H1 (cell line): ENCODE data around the gene BAX. TPM values are rescaled to one million over a fixed set of nuclear protein-coding genes. Genes with fewer than 3 reads are reported as not detected.

Experiments
- CTCF ChIA-PET: fragments of 300-600 bp; sonication (Branson Sonifier 250); formaldehyde crosslinking; loops from one replicate; lab custom pipeline; 2021; ENCODE audit not compliant: partially characterized antibody; lab: Charles Lee
- POLR2A ChIA-PET: fragments of 300-600 bp; sonication (Branson Sonifier 250); formaldehyde crosslinking; loops from one replicate; lab custom pipeline; 2021; ENCODE audit warnings: inconsistent platforms; ENCODE audit not compliant: partially characterized antibody; lab: Charles Lee
- DNase-seq, 2 experiments: peaks; one replicate each; pipeline versions ENCODE4 v3.0.0 to v3.0.0-alpha.2; 2010 to 2022; ENCODE audit warnings: low spot score in 2 of 2, low read depth in 1 of 2, mixed read lengths in 1 of 2
- FAIRE-seq: peaks from 2 replicates; lab custom pipeline; 2011; peaks lifted over from hg19 to GRCh38; lab: Jason Lieb, UNC
- H2AFZ ChIP-seq: 2 replicates; pipeline ENCODE4 v1.8.1; 2012; ENCODE audit warnings: low read length, inconsistent platforms
- H2AK5ac ChIP-seq: 2 replicates; pipeline ENCODE4 v1.6.1; 2013; ENCODE audit warnings: low read depth, low read length
- H2BK120ac ChIP-seq: replicated peaks from 2 replicates; pipeline ENCODE3; 2013; ENCODE audit warnings: low read depth, low read length, inconsistent platforms
- H2BK12ac ChIP-seq: 2 replicates; pipeline ENCODE4 v1.6.1; 2013; ENCODE audit warnings: low read depth, low read length
- H2BK15ac ChIP-seq: 2 replicates; pipeline ENCODE4 v1.6.1; 2013; ENCODE audit warnings: low read length
- H2BK20ac ChIP-seq: 2 replicates; pipeline ENCODE4 v1.6.1; 2013; ENCODE audit warnings: low read length
- H2BK5ac ChIP-seq: 2 replicates; pipeline ENCODE4 v1.6.1; 2013; ENCODE audit warnings: low read depth, low read length
- H3K14ac ChIP-seq: 2 replicates; pipeline ENCODE4 v1.6.1; 2013; ENCODE audit warnings: inconsistent platforms; ENCODE audit not compliant: insufficient read length
- H3K18ac ChIP-seq: 2 replicates; pipeline ENCODE4 v1.6.1; 2013; ENCODE audit warnings: low read length; ENCODE audit errors: extremely low read depth
- H3K23ac ChIP-seq: 2 replicates; pipeline ENCODE4 v1.6.1; 2013; ENCODE audit warnings: inconsistent platforms; ENCODE audit not compliant: insufficient read length
- H3K23me2 ChIP-seq: 2 replicates; pipeline ENCODE4 v1.6.1; 2013; ENCODE audit warnings: low read depth, low read length
- H3K27ac ChIP-seq: 2 replicates; pipeline ENCODE4 v1.6.1; 2011; ENCODE audit warnings: low read depth, low read length, inconsistent platforms
- H3K27me3 ChIP-seq, 4 experiments: replicated peaks in 1 of 4; 1 replicate in 1 of 4; 2 replicates in 3 of 4; pipeline versions ENCODE4 v1.6.1 to v1.8.1; 2011 to 2013; ENCODE audit warnings: low read length in 3 of 4, mild to moderate bottlenecking in 3 of 4, inconsistent platforms in 2 of 4, mixed read lengths in 2 of 4, moderate library complexity in 1 of 4; ENCODE audit not compliant: control insufficient read depth in 3 of 4, insufficient read depth in 3 of 4; ENCODE audit errors: extremely low read depth in 1 of 4
- H3K36me3 ChIP-seq, 4 experiments: 2 replicates each; pipeline versions ENCODE4 v1.6.1 to v1.8.1; 2011 to 2013; ENCODE audit warnings: mild to moderate bottlenecking in 4 of 4, low read length in 3 of 4, moderate library complexity in 2 of 4, control low read depth in 1 of 4, inconsistent platforms in 1 of 4; ENCODE audit not compliant: insufficient read depth in 4 of 4, control insufficient read depth in 2 of 4
- H3K4ac ChIP-seq: replicated peaks from 2 replicates; pipeline ENCODE3; 2013; ENCODE audit warnings: low read length, low read depth, mixed read lengths, inconsistent platforms; ENCODE audit not compliant: insufficient read length
- H3K4me1 ChIP-seq, 4 experiments: replicated peaks in 1 of 4; 1 replicate in 1 of 4; 2 replicates in 3 of 4; pipeline versions ENCODE4 v1.6.1 to v1.8.1; 2011 to 2013; ENCODE audit warnings: low read length in 3 of 4, inconsistent platforms in 2 of 4, mixed read lengths in 1 of 4; ENCODE audit not compliant: insufficient read depth in 4 of 4, control insufficient read depth in 3 of 4
- H3K4me2 ChIP-seq, 2 experiments: 2 replicates each; pipeline versions ENCODE4 v1.6.1 to v1.8.1; 2011 to 2013; ENCODE audit warnings: low read depth in 2 of 2, low read length in 2 of 2, control low read depth in 1 of 2, inconsistent platforms in 1 of 2, mild to moderate bottlenecking in 1 of 2; ENCODE audit not compliant: insufficient read depth in 1 of 2
- H3K4me3 ChIP-seq, 4 experiments: fragments of 200-600, 300-600 bp in 1 of 4; sonication (generic), shearing (Covaris generic), sonication (Bioruptor Twin) in 1 of 4; 2 replicates each; pipeline versions ENCODE4 v1.5.1 to v1.8.1; 2011 to 2016; ENCODE audit warnings: low read length in 4 of 4, low read depth in 3 of 4, control low read depth in 2 of 4, inconsistent platforms in 2 of 4, mild to moderate bottlenecking in 2 of 4, mixed read lengths in 1 of 4, moderate library complexity in 1 of 4; ENCODE audit not compliant: insufficient read depth in 2 of 4; ENCODE audit errors: extremely low read depth in 1 of 4
- H3K56ac ChIP-seq: replicated peaks from 2 replicates; pipeline ENCODE3; 2013; ENCODE audit warnings: low read depth, mild to moderate bottlenecking, mixed read lengths, low read length, inconsistent platforms; ENCODE audit not compliant: insufficient read length
- H3K79me1 ChIP-seq: 2 replicates; pipeline ENCODE4 v1.6.1; 2013; ENCODE audit warnings: low read depth, low read length, control low read depth
- H3K79me2 ChIP-seq, 2 experiments: 2 replicates each; pipeline versions ENCODE4 v1.6.1 to v1.8.1; 2012 to 2013; ENCODE audit warnings: low read length in 2 of 2, mild to moderate bottlenecking in 2 of 2, inconsistent platforms in 1 of 2; ENCODE audit not compliant: insufficient read depth in 2 of 2, control insufficient read depth in 1 of 2
- H3K9ac ChIP-seq, 4 experiments: replicated peaks in 1 of 4; 1 replicate in 1 of 4; 2 replicates in 3 of 4; pipeline versions ENCODE4 v1.6.1 to v1.8.1; 2011 to 2013; ENCODE audit warnings: low read depth in 3 of 4, low read length in 3 of 4, control low read depth in 2 of 4, mild to moderate bottlenecking in 2 of 4, moderate library complexity in 2 of 4, inconsistent platforms in 1 of 4; ENCODE audit errors: extremely low read depth in 1 of 4
- H3K9me3 ChIP-seq, 2 experiments: 2 replicates each; pipeline versions ENCODE4 v1.6.1 to v1.8.1; 2012 to 2013; ENCODE audit warnings: mild to moderate bottlenecking in 2 of 2, moderate library complexity in 2 of 2, control low read depth in 1 of 2, inconsistent platforms in 1 of 2, low read depth in 1 of 2, low read length in 1 of 2, mixed read lengths in 1 of 2; ENCODE audit not compliant: insufficient read depth in 2 of 2
- H4K20me1 ChIP-seq, 2 experiments: replicated peaks in 1 of 2; 2 replicates each; pipeline versions ENCODE3 to v1.8.1; 2011 to 2013; ENCODE audit warnings: inconsistent platforms in 2 of 2, low read length in 2 of 2, mild to moderate bottlenecking in 1 of 2; ENCODE audit not compliant: insufficient read depth in 2 of 2, control insufficient read depth in 1 of 2
- H4K5ac ChIP-seq: 2 replicates; pipeline ENCODE4 v1.6.1; 2013; ENCODE audit warnings: low read length, low read depth, mixed read lengths, inconsistent platforms; ENCODE audit not compliant: insufficient read length
- H4K8ac ChIP-seq: 2 replicates; pipeline ENCODE4 v1.8.0; 2013; ENCODE audit warnings: mild to moderate bottlenecking, moderate library complexity, low read length, inconsistent platforms; ENCODE audit not compliant: insufficient read depth; ENCODE audit errors: extremely low read depth
- H4K91ac ChIP-seq: replicated peaks from 2 replicates; pipeline ENCODE3; 2013; ENCODE audit warnings: low read length, mixed read lengths, inconsistent platforms; ENCODE audit not compliant: insufficient read length
- ATF2 ChIP-seq: IDR thresholded peaks from 2 replicates; pipeline ENCODE4 v1.6.1; 2012; ENCODE audit warnings: low read length, inconsistent platforms
- WGBS, 2 experiments: shearing (Covaris generic) in 1 of 2; methylation state at CpG; one replicate each; pipeline versions ENCODE4 v1.1.6 to v1.1.7; 2013 to 2015; ENCODE audit warnings: low lambda C conversion rate in 2 of 2, mixed read lengths in 2 of 2, inconsistent platforms in 1 of 2, low coverage in 1 of 2, missing lambda C conversion rate in 1 of 2; ENCODE audit not compliant: insufficient replicate concordance in 2 of 2, insufficient coverage in 1 of 2, insufficient read length in 1 of 2; ENCODE audit errors: extremely low coverage in 1 of 2, missing lambda C conversion rate in 1 of 2; 5-methylcytosine and 5-hydroxymethylcytosine counted together
- polyA plus RNA-seq, 7 experiments: library from polyadenylated mRNA; depleted of rRNA in 3 of 7; stranded (reverse) in 5 of 7; unstranded in 2 of 7; fragments of >200 nt in 5 of 7; fragments of 200-250 nt in 2 of 7; gene quantifications; 1 replicate in 5 of 7; 2 replicates in 1 of 7; 4 replicates in 1 of 7; pipeline versions ENCODE4 v1.2.1 to v1.2.3, GENCODE V29; 2011 to 2013; ENCODE audit warnings: missing spikeins in 2 of 7, mixed read lengths in 2 of 7
- total RNA-seq: library from RNA; stranded (reverse); fragmentation: NEBNext Ultra II Directional; extraction: Animal tissue kit (Norgen Biotek cat#: 25700); gene quantifications from 2 replicates; pipeline ENCODE4 v1.2.1, GENCODE V29; 2021

The BAX gene
- total and polyA plus RNA-seq, 2 of the 8 experiments (the other 6 are each of a cell fraction or from before 2014, with no cell fraction given), result 257 to 346 TPM

DNA sequence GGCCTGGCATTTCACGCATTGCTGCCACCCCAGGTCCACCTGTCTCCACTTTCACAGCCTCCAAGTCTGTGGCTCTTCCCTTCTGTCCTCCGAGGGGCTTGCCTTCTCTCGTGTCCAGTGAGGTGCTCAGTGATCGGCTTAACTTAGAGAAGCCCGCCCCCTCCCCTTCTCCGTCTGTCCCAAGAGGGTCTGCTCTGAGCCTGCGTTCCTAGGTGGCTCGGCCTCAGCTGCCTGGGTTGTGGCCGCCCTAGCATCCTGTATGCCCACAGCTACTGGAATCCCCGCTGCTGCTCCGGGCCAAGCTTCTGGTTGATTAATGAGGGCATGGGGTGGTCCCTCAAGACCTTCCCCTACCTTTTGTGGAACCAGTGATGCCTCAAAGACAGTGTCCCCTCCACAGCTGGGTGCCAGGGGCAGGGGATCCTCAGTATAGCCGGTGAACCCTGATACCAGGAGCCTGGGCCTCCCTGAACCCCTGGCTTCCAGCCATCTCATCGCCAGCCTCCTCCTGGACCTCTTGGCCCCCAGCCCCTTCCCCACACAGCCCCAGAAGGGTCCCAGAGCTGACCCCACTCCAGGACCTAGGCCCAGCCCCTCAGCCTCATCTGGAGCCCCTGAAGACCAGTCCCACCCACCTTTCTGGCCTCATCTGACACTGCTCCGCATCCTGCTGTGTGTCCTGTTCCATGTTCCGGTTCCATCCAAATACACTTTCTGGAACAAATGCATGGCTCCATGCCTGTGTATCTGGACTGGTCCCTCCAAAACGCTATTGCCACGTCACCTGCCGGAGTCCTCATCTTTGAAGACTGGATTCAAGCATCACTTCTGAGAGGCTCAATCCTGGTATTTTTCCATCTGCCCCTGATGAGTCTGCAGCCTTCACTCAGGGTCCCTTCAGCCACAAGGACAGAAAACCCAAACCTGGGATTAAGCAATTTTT lies 31.9 kb upstream of the BAX start:
- Histone ChIP-seq H3K23me2 (no peaks in the 10 kb centered on the region; the same call in 1 of the 2 replicates), H3K27ac (no peak overlapping the region), H4K8ac (no peak overlapping the region), H4K5ac (no peak overlapping the region), H3K27me3 (no peaks in the 10 kb centered on the region), H3K4me3 (no peak overlapping the region), H3K4me1 (no peaks in the 10 kb centered on the region), H3K9me3 (no peaks in the 10 kb centered on the region), H3K4ac (no peak overlapping the region), H4K20me1 (peaks cover 0 to 4% of the 10 kb centered on the region in 2 experiments), H2BK5ac (no peak overlapping the region), H3K9ac (no peak overlapping the region), H3K56ac (no peak overlapping the region), H3K36me3 (peaks cover 0 to 35% (median 8%) of the 10 kb centered on the region in 4 experiments; a peak in 6 of 8 replicates), H3K4me2 (no peak overlapping the region), H3K23ac (no peak overlapping the region), H2BK12ac (no peak overlapping the region), H4K91ac (no peak overlapping the region), H2AK5ac (no peak overlapping the region), H2BK15ac (no peak overlapping the region), H3K18ac (no peak overlapping the region), H2BK20ac (no peak overlapping the region), H3K14ac (no peak overlapping the region), H2AFZ (no peak overlapping the region), H3K79me1 (no peaks in the 10 kb centered on the region), H2BK120ac (no peak overlapping the region), H3K79me2 (no peaks in the 10 kb centered on the region)
- POLR2A ChIA-PET, result interaction anchor here (1.1 to 6.7 kb wide), 3 partner anchors 10 to 43 kb away, joined by 5 to 29 read pairs (median 6); partner anchors contain the start of genes DHDH and FTL
- DNase-seq (no peak), FAIRE-seq (no peak)
- 95% methylated on average over 17 of the region's 18 CpGs; no CpG with 5 or more reads in 1 of the 2 experiments for WGBS, 2 experiments
- TF ChIP-seq ATF2, result no peak
- CTCF ChIA-PET, result interaction anchor here (0.6 to 1.1 kb wide), 2 partner anchors 10 to 65 kb away, joined by 3 to 4 read pairs; no protein-coding TSS in a partner anchor
